ENCODE measurements around the gene MCOLN3.
A peak's percentile ranks its signal among the peaks of the same experiment; 100 is the strongest.

MCOLN3 gene

DNA sequence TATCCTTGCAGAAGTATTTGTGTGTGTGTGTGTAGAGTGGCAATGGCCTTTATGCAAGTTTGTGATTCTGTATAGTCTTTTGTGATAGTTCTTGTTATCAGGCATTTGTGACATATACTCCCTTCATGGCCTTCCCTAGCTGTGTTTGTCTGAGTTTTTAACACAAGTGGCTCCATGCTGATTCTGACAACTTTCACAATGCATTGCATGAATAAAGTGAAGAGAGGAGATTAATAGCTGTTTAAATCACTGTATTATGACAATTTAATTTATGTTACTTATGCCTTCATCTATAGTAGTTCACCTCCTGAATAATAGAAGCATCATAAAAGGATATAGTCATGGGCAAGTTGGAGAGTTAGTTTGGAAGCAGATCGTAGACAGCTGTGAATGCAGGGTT, 17.2 kb upstream of the MCOLN3 start:
- H3K4me2 ChIP-seq (ENCODE audit: low read length): no peak overlapping the region
- no peaks in the 10 kb centered on the region for H4K20me1 ChIP-seq (ENCODE audit: control insufficient read depth, insufficient read depth, low read depth, low read length)
- no peaks in the 10 kb centered on the region for H3K36me3 ChIP-seq (ENCODE audit: control insufficient read depth, low read length)

DNA sequence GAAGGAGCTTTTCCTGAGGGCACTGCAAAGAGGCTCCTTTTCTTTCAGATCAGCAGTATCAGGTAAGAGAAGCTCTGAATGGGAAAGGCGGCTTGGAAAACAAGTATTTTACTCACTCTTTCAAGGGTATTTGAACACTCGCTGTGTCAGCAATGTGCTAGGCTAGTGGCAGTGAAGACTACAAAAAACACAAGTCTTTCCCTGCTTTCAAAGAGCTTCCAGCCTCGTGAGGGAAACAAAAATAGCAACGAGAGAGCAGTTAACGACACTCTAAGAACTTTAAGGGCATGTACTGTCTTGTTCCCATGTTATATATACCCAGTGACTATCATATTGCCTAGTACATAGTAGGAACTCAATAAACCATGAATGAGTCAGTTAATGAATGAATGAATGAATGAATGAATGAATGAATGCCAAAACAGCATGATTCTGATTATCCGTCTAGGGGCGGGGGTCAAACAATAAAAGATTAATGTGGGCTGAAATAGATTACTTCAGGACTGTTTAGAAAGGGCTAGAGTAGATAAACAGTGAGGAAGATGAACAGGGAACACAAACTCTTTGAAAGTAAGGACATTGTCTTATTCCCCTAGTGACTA, 14.2 kb upstream of the MCOLN3 start:
- Histone ChIP-seq H3K4me1 (ENCODE audit: control insufficient read depth, low read length) (peaks cover 19% of the 10 kb centered on the region), H4K20me1 (ENCODE audit: control insufficient read depth, insufficient read depth, low read depth, low read length) (no peaks in the 10 kb centered on the region), H3K27me3 (ENCODE audit: control insufficient read depth, low read length) (peaks cover 8% of the 10 kb centered on the region; the same call in 1 of the 2 replicates), H3K27ac (ENCODE audit: low read depth, low read length) (no peak overlapping the region), H3K4me2 (ENCODE audit: low read length) (peak overlapping the region; percentile 78), H3K9me2 (replicated peaks; ENCODE audit: control insufficient read depth, low read length) (no peaks in the 10 kb centered on the region), H3K9me3 (ENCODE audit: control insufficient read depth, insufficient read depth, low read length) (no peaks in the 10 kb centered on the region), H3K79me2 (ENCODE audit: control insufficient read depth, low read length) (no peaks in the 10 kb centered on the region), H3F3A (ENCODE audit: control insufficient read depth, insufficient read depth) (no peaks in the 10 kb centered on the region), H3K4me3 (ENCODE audit: low read length) (peak overlapping the region; percentile 75), H3K36me3 (ENCODE audit: control insufficient read depth, low read length) (no peaks in the 10 kb centered on the region)
- TF ChIP-seq CTCF (IDR thresholded peaks at IDR 0.05; ENCODE audit: low read depth, low read length, poor library complexity, severe bottlenecking): no peak
- no peak for TF ChIP-seq EZH2phosphoT487 (IDR thresholded peaks at IDR 0.05; ENCODE audit: borderline replicate concordance, low read length)

More for the DNA sequence above, 17.2 kb upstream of the MCOLN3 start:
- Histone ChIP-seq H3K79me2 (ENCODE audit: control insufficient read depth, low read length) (no peaks in the 10 kb centered on the region), H3F3A (ENCODE audit: control insufficient read depth, insufficient read depth) (no peaks in the 10 kb centered on the region), H3K9me3 (ENCODE audit: control insufficient read depth, insufficient read depth, low read length) (no peaks in the 10 kb centered on the region), H3K27me3 (ENCODE audit: control insufficient read depth, low read length) (peaks cover 8% of the 10 kb centered on the region; the same call in 1 of the 2 replicates), H3K4me3 (ENCODE audit: low read length) (no peak overlapping the region), H3K9me2 (replicated peaks; ENCODE audit: control insufficient read depth, low read length) (no peaks in the 10 kb centered on the region), H3K27ac (ENCODE audit: low read depth, low read length) (no peak overlapping the region), H3K4me1 (ENCODE audit: control insufficient read depth, low read length) (peaks cover 19% of the 10 kb centered on the region)
- TF ChIP-seq EZH2phosphoT487 (IDR thresholded peaks at IDR 0.05; ENCODE audit: borderline replicate concordance, low read length) (no peak), CTCF (IDR thresholded peaks at IDR 0.05; ENCODE audit: low read depth, low read length, poor library complexity, severe bottlenecking) (no peak)

DNA sequence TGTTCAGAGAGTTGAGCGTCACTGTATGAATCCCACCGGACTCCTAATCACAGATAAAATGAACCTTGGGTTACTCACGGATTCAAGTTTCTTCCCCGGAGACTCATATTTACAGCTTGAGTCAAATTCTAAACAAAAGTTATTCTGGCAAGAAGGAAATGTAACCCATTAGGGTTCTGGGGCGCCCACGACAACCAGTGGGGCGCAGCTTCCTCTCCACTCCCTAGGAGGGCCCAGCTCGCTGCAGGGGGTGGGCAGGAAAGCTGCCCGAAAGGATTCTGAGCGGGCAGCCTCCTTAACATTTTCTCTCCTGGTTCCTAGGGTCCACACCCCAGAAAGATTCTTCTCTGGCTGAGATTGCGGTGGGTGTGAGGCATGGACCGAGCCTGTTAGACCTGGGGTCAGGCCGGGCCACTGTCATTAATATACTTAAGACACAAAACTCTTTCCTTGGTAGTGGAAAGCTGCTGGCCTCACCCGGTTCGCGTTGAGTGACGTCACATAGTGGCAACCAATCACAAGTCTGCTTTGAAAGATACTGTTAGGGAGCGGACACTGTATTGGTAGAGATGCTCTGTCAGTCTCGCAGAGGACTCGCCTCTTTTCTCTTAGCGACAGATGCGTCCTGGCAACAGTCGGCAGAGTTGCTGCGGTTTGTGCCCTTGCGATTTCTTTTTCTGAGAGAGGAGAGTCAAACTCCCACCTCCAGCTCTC, 13.6 kb upstream of the MCOLN3 start:
- Histone ChIP-seq H3K4me1 (ENCODE audit: control insufficient read depth, low read length) (peaks cover 19% of the 10 kb centered on the region), H3K4me2 (ENCODE audit: low read length) (peak overlapping the region; percentile 78), H3K4me3 (ENCODE audit: low read length) (peak overlapping the region; percentile 75), H3K79me2 (ENCODE audit: control insufficient read depth, low read length) (no peaks in the 10 kb centered on the region), H3K9me3 (ENCODE audit: control insufficient read depth, insufficient read depth, low read length) (no peaks in the 10 kb centered on the region), H3K9me2 (replicated peaks; ENCODE audit: control insufficient read depth, low read length) (no peaks in the 10 kb centered on the region), H3K27me3 (ENCODE audit: control insufficient read depth, low read length) (peaks cover 6% of the 10 kb centered on the region; the same call in 1 of the 2 replicates), H3F3A (ENCODE audit: control insufficient read depth, insufficient read depth) (no peaks in the 10 kb centered on the region), H4K20me1 (ENCODE audit: control insufficient read depth, insufficient read depth, low read depth, low read length) (no peaks in the 10 kb centered on the region), H3K36me3 (ENCODE audit: control insufficient read depth, low read length) (no peaks in the 10 kb centered on the region), H3K27ac (ENCODE audit: low read depth, low read length) (no peak overlapping the region)
- no peak for TF ChIP-seq CTCF (IDR thresholded peaks at IDR 0.05; ENCODE audit: low read depth, low read length, poor library complexity, severe bottlenecking)
- no peak for TF ChIP-seq EZH2phosphoT487 (IDR thresholded peaks at IDR 0.05; ENCODE audit: borderline replicate concordance, low read length)
